ENCODE measurements around the gene C19orf73.
A peak's percentile ranks its signal among the peaks of the same experiment; 100 is the strongest.
"Not testable (repeated sequence)": the region's sequence is repeated elsewhere in the genome, so short reads cannot be mapped to it uniquely, and the experiment has no call there.

C19orf73 gene

GRCh38 chr19:49148784-49149651 is 30.1 kb upstream of the C19orf73 start:
- FAIRE-seq: peak; percentile 29

- FAIRE-seq: no peak
Measured at GRCh38 chr19:49148044-49148682, 29.2 kb upstream of the C19orf73 start.

GRCh38 chr19:49146408-49146770 is 27.4 kb upstream of the C19orf73 start:
- not testable (repeated sequence) for FAIRE-seq

- no peak for FAIRE-seq
Measured at GRCh38 chr19:49145573-49146407, 26.8 kb upstream of the C19orf73 start.

- peak; percentile 91 for FAIRE-seq
Measured at GRCh38 chr19:49142866-49143335, 24.0 kb upstream of the C19orf73 start.

GRCh38 chr19:49141352-49141751 is 22.4 kb upstream of the C19orf73 start:
- FAIRE-seq: no peak

- no peak for FAIRE-seq
Measured at GRCh38 chr19:49140951-49141350, 22.0 kb upstream of the C19orf73 start.

GRCh38 chr19:49136771-49137171 is 17.8 kb upstream of the C19orf73 start:
- no peak for FAIRE-seq

- FAIRE-seq: no peak
Measured at GRCh38 chr19:49135686-49136085, 16.7 kb upstream of the C19orf73 start.

GRCh38 chr19:49133621-49134454 is 14.9 kb upstream of the C19orf73 start:
- FAIRE-seq: no peak

- no peak for FAIRE-seq
Measured at GRCh38 chr19:49132974-49133609, 14.1 kb upstream of the C19orf73 start.

- FAIRE-seq: no peak
Measured at GRCh38 chr19:49130325-49130724, 11.4 kb upstream of the C19orf73 start.

GRCh38 chr19:49129238-49129583 is 10.3 kb upstream of the C19orf73 start:
- no peak for FAIRE-seq

GRCh38 chr19:49128545-49129237 is 9.7 kb upstream of the C19orf73 start:
- FAIRE-seq: no peak

GRCh38 chr19:49127674-49128544 is 9.0 kb upstream of the C19orf73 start:
- no peak for FAIRE-seq

GRCh38 chr19:49127225-49127624 is 8.3 kb upstream of the C19orf73 start:
- FAIRE-seq: not testable (repeated sequence)

- FAIRE-seq: no peak
Measured at GRCh38 chr19:49126575-49126974, 7.6 kb upstream of the C19orf73 start.

- no peak for FAIRE-seq
Measured at GRCh38 chr19:49125025-49125731, 6.2 kb upstream of the C19orf73 start.

- not testable (repeated sequence) for FAIRE-seq
Measured at GRCh38 chr19:49123285-49123684, 4.3 kb upstream of the C19orf73 start.
